Sciatic nerve (tissue), 2 donors: ENCODE results near the gene ITPRIP. TPM values are rescaled to one million over a fixed set of nuclear protein-coding genes. Genes with fewer than 3 reads are reported as not detected.
A peak's percentile ranks its signal among the peaks of the same experiment; 100 is the strongest.

Experiments used
- ATAC-seq: fragments of 200-7000 bp; cut with Tn5 transposase; one replicate; pipeline ENCODE4 v1.9.1; 2020; ENCODE audit warnings: mild to moderate bottlenecking, moderate library complexity
- DNase-seq: peaks from one replicate; pipeline ENCODE4 v3.0.0-alpha.2; 2020; ENCODE audit warnings: low spot score
- intact Hi-C: fragments of 100-400 bp; cut with DNase I; formaldehyde crosslinking; loops from one replicate; pipeline ENCODE4 v1.14.2; 2022
- total RNA-seq: library from RNA; stranded (reverse); fragmentation: NEBNext Ultra II Directional; extraction: Animal tissue kit (Norgen Biotek cat#: 25700); gene quantifications from one replicate; pipeline ENCODE4 v1.2.1, GENCODE V29; 2021
- donor health status: DM: no; HTN: no; CAD: no.
- donor health status: DM: no; HTN: no; CAD: no.

Gene ITPRIP
- total RNA-seq: 24.7 TPM

GRCh38 chr10:104337985-104338735 lies at the start of gene ITPRIP:
ITPRIP (minus strand) TSS chr10:104338465; CDS start chr10:104316051, 22,414 bp downstream.
- peak; percentile 85 for DNase-seq
- ATAC-seq: peak; percentile 86
- intact Hi-C loops: no loop called here

- DNase-seq (no peak), ATAC-seq (no peak)
These were observed 49.0 kb upstream of the ITPRIP start for GRCh38 chr10:104387130-104387888.

DNA sequence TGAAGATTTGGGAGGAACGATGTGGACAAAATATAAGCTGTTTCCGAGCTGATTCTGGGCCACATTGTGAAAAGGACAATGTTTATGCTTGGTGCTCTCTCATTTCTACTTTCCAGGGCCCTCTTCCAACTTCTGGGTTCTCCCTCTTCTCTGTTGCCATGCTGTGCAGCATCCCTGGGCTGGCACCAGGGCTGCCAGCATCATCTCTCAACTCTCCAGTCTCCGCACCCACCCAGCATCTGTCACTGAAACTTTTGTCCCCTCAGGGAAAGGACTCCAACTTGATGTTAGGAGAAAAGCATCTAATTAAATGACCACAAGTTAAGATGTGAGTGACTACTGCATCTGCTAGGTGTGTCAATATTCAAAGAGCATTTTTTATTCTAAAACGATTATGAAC lies 42.1 kb upstream of the ITPRIP start:
- DNase-seq (no peak), ATAC-seq (no peak)
- intact Hi-C loops: no loop called here

More at GRCh38 chr10:104387130-104387888, 49.0 kb upstream of the ITPRIP start:
- intact Hi-C loops: no loop called here

DNA sequence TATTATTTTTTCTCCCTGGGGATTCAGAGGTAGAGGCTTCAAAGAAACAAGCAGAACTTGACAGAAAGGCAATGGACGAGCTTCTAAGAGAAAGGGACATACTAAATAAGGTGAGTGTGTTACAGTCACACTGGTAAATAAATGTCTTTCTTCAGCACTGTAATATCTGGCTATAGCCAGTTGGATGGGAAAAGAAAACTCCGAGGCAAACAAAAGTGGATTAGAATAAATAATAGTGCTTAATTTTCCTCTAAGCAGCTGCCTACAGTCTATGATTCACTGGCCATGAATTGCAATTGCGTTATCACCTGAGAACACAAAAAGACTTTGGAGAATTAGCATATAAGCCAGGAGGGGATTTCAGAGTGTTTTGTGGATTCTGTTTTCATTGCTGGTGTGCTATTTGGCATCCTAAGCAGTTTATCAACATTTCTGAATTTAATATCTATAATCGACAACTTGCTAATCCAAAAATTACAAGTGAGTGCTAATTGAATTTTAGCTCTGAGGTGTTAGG lies 38.6 kb upstream of the ITPRIP start:
- intact Hi-C loops: no loop called here
- DNase-seq: no peak
- ATAC-seq: no peak

DNA sequence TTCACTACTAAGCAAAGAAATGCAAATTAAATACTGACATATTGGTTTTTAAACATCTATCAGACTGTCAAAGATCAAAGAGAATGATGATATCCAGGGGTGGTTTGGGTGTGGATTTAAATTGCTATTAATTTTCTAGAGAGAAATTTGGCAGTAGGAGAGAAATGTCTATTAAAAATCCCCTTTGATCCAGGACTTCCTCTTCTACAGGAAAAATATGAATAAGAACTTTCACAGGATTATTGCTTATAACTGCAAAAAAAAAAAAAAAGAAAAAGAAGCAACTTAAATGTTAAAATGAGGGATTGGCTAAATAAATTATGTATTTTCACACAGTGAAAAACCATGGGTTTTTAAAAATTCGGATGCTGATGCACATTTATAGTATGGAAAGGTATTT lies 36.3 kb upstream of the ITPRIP start:
- ATAC-seq: no peak
- intact Hi-C loops: no loop called here
- no peak for DNase-seq

DNA sequence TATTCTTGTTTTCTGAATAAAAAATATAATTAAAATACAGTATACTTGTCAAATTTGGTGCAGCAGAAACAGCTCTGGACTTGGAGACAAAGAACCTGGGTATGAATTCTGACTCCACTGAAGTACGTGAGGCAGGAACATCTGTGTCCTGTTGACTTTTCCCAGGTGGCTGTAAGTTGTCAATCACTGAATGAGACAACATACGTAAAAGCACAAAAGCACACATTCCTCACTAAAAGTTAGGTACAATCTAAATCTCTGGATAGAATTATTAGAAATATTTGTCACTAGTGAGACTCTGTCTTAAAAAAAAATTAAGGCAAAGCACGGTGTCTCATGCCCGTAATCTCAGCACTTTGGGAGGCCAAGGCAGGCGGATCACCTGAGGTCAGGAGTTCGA lies 33.5 kb upstream of the ITPRIP start:
- ATAC-seq (no peak), DNase-seq (no peak)
- intact Hi-C loops: no loop called here

GRCh38 chr10:104368381-104368780 lies 30.1 kb upstream of the ITPRIP start:
- ATAC-seq: no peak
- intact Hi-C loops: no loop called here
- DNase-seq: no peak

GRCh38 chr10:104367904-104368303 lies 29.6 kb upstream of the ITPRIP start:
- no peak for DNase-seq
- ATAC-seq: no peak
- intact Hi-C loops: no loop called here

- intact Hi-C loops: no loop called here
- DNase-seq (no peak), ATAC-seq (no peak)
These were observed 21.5 kb upstream of the ITPRIP start for GRCh38 chr10:104359811-104360210.

DNA sequence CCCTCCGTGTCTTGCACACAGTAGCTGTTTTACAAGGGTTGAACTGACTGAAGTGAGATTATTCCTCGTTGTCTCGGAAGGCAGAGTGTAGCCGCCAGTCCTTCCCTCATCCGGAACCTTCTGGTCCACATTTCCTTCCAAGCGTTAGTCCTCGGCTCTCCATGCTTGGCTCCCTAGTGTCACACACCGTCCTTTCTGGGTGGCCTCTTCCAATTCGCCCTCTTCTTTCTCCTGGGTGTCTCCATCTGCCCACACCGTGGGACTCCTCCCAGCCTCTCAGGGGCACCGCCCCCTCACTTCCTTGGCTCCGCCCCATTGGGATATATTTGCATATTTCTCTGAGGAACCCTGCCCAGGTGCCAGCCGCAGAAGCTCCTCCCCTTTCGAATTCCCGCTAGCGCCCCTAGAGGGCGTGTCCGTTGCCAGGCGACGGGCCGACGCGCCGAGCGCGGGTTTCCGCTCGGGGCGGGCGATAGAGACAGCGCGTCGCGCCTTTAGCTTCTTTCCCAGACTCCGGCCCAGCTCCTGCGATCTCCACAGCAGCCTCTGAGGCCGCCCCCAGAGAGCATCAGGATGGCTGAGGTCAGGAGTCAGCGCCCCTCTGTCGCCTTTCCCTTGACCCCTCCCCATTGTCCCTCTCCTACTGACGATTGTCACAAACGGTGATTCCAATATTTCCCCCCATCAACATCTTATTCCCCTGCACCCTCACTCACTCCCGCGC lies 15.2 kb upstream of the ITPRIP start, which contains the start of gene CFAP58:
Gene CFAP58 (plus strand): TSS at position 509 of the 724 bp plus-strand sequence. CDS start 65 bp downstream, at position 574.
- peak; percentile 94 for ATAC-seq
- peak; percentile 96 for DNase-seq
- intact Hi-C loops: loop anchor here (5.0 kb wide), 2 partner anchors 41 to 61 kb away; no protein-coding TSS in a partner anchor

DNA sequence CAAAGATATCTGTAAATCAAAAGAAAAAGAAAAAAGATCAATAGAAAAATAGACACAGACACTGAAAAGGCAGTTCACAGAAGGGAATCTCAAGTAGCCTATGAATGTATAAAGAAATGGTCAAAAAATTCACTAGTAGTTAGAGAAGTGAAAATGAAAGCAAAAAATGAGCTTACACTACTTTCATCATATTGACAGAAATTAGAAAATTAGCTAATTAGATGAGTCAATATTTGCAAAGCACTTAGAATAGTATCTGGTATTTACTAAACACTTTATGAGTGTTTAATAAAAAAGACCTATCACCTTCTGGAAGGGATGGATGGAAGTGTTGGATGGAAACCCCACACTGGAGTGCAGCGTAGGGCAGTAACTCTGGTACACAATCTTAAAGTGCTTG lies 13.7 kb upstream of the ITPRIP start:
- intact Hi-C loops: loop anchor here (5.0 kb wide), 2 partner anchors 40 to 60 kb away; no protein-coding TSS in a partner anchor
- ATAC-seq (no peak), DNase-seq (no peak)

DNA sequence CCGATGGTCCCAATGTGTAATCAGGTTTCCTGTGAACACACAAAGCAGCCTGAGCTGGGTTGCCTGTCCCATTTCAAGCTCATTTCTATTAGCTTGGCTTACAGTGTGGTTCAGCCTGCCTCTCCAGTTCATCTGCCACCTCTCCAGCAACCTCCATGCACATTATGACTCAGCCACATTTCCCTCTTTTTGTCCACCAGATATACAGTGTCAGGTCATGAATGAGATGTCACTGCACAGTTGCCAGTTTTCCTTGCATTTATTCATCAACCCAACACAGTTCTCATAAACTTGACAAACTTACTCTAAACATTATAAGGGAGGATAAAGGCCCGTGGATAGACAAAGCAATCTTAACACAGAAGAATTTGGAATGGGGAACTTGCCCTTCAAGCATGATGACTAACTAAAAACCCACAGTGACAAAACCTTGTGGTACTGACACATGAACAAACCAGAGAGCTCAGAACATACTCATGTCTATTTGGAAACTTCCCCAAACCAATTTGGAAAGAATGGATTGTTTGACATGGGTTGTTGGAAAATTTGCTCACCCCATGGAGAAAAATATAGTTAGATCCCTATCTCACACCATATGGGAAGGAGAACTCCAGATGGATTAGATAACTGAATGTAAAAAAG lies 12.9 kb upstream of the ITPRIP start:
- intact Hi-C loops: loop anchor here (5.0 kb wide), 2 partner anchors 39 to 59 kb away; no protein-coding TSS in a partner anchor
- no peak for DNase-seq
- no peak for ATAC-seq

GRCh38 chr10:104350127-104350635 lies 11.9 kb upstream of the ITPRIP start:
- DNase-seq: no peak
- ATAC-seq: peak; percentile 84
- intact Hi-C loops: loop anchor here (5.0 kb wide), 2 partner anchors 38 to 58 kb away; no protein-coding TSS in a partner anchor

DNA sequence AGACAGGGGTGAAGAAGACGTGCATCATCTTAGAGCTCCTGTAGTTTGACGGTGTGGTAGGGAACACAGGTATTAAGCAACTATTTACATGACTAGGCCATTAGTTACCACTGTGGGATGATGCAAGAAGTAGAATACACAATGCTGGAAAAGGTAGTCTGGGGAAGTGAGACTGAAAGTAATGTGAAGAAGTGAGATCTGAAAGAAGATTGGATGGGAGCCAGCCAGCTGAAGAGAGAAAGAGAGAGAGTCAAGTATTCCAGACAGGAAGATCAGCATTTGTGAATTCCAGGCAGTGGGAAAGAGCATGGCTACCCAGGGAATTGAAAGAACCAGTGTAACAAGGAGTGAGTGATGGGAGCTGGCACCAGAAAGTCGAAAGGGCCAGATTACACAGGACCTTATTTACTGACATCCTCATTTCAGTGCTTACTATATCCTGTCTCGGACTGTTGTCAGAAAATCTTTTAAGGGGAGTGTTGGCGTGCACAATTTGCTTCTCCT lies 11.4 kb upstream of the ITPRIP start:
- peak; percentile 63 for ATAC-seq
- intact Hi-C loops: loop anchor here (5.0 kb wide), 3 partner anchors 37 to 57 kb away; no protein-coding TSS in a partner anchor
- DNase-seq: no peak

DNA sequence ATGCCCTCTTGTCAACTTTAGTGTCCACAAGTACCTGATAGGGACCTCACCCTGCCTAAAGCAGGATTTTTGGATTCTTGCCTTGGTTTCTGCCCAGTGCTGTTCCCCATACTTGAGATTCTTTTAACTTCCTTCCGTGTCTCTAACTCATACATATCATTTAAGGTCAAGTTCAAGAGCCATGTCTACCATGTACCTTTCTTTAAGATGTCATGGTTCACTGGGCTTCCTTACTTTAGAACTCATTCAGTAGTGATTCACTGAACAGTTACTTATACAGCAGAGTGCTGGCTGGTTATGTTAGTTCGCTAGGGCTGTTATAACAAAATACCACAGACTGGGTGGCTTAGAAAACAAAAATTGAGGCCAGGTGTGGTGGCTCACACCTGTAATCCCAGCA lies 10.3 kb upstream of the ITPRIP start:
- intact Hi-C loops: loop anchor here (5.0 kb wide), 1 partner anchor 46 kb away; no protein-coding TSS in a partner anchor
- no peak for DNase-seq
- ATAC-seq: no peak

GRCh38 chr10:104347295-104348045 lies 9.2 kb upstream of the ITPRIP start:
- DNase-seq (no peak), ATAC-seq (no peak)
- intact Hi-C loops: loop anchor here (5.0 kb wide), 1 partner anchor 45 kb away; no protein-coding TSS in a partner anchor

DNA sequence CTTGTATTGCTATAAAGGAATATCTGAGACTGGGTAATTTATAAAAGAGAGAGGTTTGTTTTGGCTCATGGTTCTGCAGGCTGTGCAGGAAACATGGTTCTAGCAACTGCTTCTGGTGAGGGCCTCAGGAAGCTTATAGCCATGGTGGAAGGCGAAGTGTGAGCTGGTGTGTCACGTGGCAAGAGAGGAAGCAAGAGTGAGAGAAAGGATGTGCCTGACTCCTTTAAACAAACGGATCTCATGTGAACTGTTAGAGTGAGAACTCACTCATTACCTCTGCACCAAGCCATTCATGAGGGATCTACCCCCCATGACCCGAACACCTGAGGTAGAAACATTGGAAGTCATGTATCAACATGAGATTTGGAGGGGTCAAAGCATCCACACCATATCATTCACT lies 7.7 kb upstream of the ITPRIP start:
- intact Hi-C loops: loop anchor here (5.0 kb wide), 1 partner anchor 44 kb away; no protein-coding TSS in a partner anchor
- ATAC-seq: no peak

More for the DNA sequence above, 7.7 kb upstream of the ITPRIP start:
- DNase-seq: no peak
